Upper lobe of left lung (tissue), 4 donors: ENCODE data around the gene PLEKHA1.

Source experiments
- CTCF ChIP-seq, 6 experiments: fragments of 450-650 bp in 4 of 6; fragments of 200-600 bp in 2 of 6; sonication (generic) in 2 of 6; IDR thresholded peaks; one replicate each; pipeline ENCODE4 v1.5.1; 2016 to 2019; ENCODE audit warnings: antibody characterized with exemption in 6 of 6
- POLR2A ChIP-seq, 4 donors: fragments of 450-650 bp; IDR thresholded peaks; one replicate each; pipeline ENCODE4 v1.5.1; 2016 to 2017; ENCODE audit warnings: antibody characterized with exemption in 4 of 4, mild to moderate bottlenecking in 2 of 4
- POLR2AphosphoS5 ChIP-seq, 2 donors: sonication (generic); formaldehyde crosslinking; IDR thresholded peaks; one replicate each; pipeline ENCODE4 v1.5.1; 2017; ENCODE audit warnings: antibody characterized with exemption in 2 of 2

GRCh38 chr10:122341141-122341810 is 33.2 kb upstream of the PLEKHA1 start:
- TF ChIP-seq CTCF (IDR thresholded peaks at IDR 0.05) (no peak), POLR2A (IDR thresholded peaks at IDR 0.05) (no peak), POLR2AphosphoS5 (IDR thresholded peaks at IDR 0.05) (no peak)
